ENCODE results near the gene ZNF536.
A peak's percentile ranks its signal among the peaks of the same experiment; 100 is the strongest.

The ZNF536 gene

DNA sequence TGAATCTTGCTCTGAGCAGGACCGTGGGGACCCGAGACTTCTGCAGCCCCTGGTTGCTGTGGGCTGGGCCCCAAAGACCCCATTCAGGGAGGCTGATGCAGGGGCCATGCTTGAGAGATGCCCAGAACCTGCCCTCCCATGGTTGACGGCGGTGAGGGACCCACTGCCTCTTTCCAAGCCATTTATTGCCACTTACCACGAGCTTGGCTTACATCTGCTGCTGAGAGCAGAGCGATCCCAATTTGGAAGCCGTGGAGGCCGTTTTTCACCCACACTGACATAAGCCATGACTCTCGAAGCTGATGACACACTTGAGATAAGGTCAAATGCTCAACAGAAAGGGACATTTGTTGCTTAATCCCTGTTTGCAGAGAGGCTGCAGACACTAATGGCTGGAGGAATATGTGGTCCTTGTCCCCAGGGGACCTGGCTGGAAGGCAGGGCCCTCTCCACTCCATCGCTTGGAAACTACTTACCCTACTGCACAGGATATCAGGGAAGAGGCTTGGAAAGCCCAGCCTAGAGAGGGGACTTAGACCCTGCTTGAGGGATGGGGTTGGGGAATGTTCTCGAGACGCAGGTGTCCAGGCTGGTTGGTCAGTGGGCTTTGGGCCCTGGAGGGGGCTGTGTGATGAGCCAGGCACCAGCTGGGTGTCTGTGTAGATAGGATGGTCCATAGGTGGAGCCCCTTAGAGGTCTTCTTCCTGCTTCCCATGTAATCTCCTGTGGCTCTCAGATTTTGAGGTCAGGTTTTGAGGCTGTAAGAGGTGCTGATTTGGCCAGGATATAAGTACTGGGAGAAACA lies 15.3 kb downstream of the ZNF536 start:
- peak overlapping the region; percentile 26; the same call in 1 of the 2 replicates for H3K4me3 ChIP-seq (ENCODE audit: low read depth, low read length)
- no peaks in the 10 kb centered on the region for H3K27me3 ChIP-seq
- TF ChIP-seq, protein P1, sequence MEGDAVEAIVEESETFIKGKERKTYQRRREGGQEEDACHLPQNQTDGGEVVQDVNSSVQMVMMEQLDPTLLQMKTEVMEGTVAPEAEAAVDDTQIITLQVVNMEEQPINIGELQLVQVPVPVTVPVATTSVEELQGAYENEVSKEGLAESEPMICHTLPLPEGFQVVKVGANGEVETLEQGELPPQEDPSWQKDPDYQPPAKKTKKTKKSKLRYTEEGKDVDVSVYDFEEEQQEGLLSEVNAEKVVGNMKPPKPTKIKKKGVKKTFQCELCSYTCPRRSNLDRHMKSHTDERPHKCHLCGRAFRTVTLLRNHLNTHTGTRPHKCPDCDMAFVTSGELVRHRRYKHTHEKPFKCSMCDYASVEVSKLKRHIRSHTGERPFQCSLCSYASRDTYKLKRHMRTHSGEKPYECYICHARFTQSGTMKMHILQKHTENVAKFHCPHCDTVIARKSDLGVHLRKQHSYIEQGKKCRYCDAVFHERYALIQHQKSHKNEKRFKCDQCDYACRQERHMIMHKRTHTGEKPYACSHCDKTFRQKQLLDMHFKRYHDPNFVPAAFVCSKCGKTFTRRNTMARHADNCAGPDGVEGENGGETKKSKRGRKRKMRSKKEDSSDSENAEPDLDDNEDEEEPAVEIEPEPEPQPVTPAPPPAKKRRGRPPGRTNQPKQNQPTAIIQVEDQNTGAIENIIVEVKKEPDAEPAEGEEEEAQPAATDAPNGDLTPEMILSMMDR (IDR thresholded peaks at IDR 0.05; ENCODE audit: low read depth, low read length) = no peak; the same call in 1 of the 2 replicates
- peaks cover 50% of the 10 kb centered on the region for H3K4me1 ChIP-seq
- H3K9me3 ChIP-seq = no peaks in the 10 kb centered on the region
- no peaks in the 10 kb centered on the region for H3K36me3 ChIP-seq
- DNase-seq = peak; percentile 88

GRCh38 chr19:30388327-30388726 lies 16.1 kb downstream of the ZNF536 start:
- Histone ChIP-seq H3K4me3 (ENCODE audit: low read depth, low read length) (no peak overlapping the region), H3K4me1 (peaks cover 56% of the 10 kb centered on the region), H3K27me3 (no peaks in the 10 kb centered on the region), H3K36me3 (no peaks in the 10 kb centered on the region), H3K9me3 (no peaks in the 10 kb centered on the region)
- DNase-seq = no peak
- TF ChIP-seq, protein P1 (IDR thresholded peaks at IDR 0.05; ENCODE audit: low read depth, low read length) = no peak

DNA sequence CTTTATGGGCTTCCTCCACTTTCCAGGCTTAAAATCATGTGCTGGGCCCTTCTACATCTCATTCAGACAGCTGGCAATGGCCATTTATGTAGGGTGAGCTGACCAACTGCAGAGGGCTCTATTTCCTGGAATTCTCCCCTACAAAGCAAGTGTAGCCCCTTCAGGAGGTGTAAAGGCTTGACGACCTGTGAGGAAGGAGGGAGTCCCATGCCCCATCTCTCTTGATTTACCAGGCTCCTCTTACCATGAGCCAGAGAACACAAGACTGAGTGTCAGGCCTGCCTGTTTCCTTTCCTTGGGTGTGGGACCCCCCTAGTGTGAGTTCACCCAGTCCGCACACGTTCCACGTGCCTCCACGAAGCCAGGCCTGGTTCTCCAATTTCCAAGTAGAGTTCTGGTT lies 16.6 kb downstream of the ZNF536 start:
- no peaks in the 10 kb centered on the region for H3K9me3 ChIP-seq
- no peaks in the 10 kb centered on the region for H3K27me3 ChIP-seq
- no peak overlapping the region for H3K4me3 ChIP-seq (ENCODE audit: low read depth, low read length)
- H3K4me1 ChIP-seq = peaks cover 60% of the 10 kb centered on the region
- DNase-seq = no peak
- no peaks in the 10 kb centered on the region for H3K36me3 ChIP-seq
- TF ChIP-seq, protein P1 (IDR thresholded peaks at IDR 0.05; ENCODE audit: low read depth, low read length) = no peak

DNA sequence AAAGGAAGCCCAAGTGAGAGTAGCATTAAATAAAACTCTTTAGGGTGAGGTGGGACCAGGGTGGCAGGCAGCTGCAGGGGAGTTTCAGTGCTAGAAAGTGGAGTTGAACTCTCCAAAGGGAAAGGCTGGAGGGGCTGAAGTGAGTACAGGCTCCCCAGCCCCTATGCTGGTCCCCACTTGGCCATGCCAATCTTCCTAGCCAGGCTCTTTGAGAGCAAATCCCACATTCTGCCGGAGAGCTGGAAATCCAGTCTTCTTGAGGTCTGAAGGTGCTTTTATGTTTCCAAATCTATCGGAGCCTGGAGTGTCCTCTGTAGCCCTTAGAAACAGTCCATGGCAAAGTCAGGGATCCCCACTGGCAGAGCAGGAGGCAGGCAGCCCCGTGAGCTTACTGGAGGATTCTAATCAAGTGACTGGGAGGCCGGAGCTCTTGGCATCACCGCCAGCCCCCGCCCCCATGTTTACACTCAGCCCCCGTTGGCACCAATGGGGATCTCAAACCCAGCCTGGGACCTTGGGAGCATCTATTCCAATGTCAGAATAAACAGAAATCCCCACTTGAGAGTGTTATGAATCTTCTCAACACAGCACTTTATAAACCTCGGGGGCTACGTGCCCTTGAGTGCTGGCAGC lies 18.3 kb downstream of the ZNF536 start:
- TF ChIP-seq, protein P1 (IDR thresholded peaks at IDR 0.05; ENCODE audit: low read depth, low read length) = no peak
- DNase-seq = no peak

DNA sequence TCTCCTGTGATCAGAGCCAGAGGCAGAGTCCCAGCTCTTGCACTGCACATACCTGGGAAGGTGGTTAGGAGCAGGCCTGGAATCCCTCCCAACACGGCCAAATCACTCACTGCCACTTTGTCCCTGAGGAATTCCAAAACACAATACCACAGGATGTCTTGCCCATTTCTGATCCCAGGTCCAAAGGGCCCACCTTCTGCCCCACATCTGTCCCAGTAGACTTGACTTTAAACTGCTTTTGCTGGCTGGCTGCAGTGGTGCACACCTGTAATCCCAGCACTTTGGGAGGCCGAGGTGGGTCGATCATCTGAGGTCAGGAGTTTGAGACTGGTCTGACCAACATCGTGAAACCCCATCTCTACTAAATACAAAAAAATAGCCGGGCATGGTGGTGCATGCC lies 18.9 kb downstream of the ZNF536 start:
- H3K9me3 ChIP-seq = no peaks in the 10 kb centered on the region
- no peak overlapping the region for H3K4me3 ChIP-seq (ENCODE audit: low read depth, low read length)
- no peaks in the 10 kb centered on the region; the same call in 1 of the 2 replicates for H3K36me3 ChIP-seq
- TF ChIP-seq, protein P1 (IDR thresholded peaks at IDR 0.05; ENCODE audit: low read depth, low read length) = no peak
- DNase-seq = no peak
- H3K4me1 ChIP-seq = peaks cover 54% of the 10 kb centered on the region
- no peaks in the 10 kb centered on the region for H3K27me3 ChIP-seq

More for the DNA sequence above, 18.3 kb downstream of the ZNF536 start:
- H3K4me3 ChIP-seq (ENCODE audit: low read depth, low read length) = no peak overlapping the region
- H3K4me1 ChIP-seq = peaks cover 59% of the 10 kb centered on the region
- H3K36me3 ChIP-seq = no peaks in the 10 kb centered on the region; the same call in 1 of the 2 replicates
- no peaks in the 10 kb centered on the region for H3K27me3 ChIP-seq
- H3K9me3 ChIP-seq = no peaks in the 10 kb centered on the region
